GM21423 (cell line): ENCODE data around the gene ZCCHC24.

ENCODE experiments used
- ATAC-seq: cut with Tn5 transposase; IDR thresholded peaks from one replicate; pipeline ENCODE4 v1.9.1; 2021; ENCODE audit warnings: mild to moderate bottlenecking, moderate library complexity; ENCODE audit not compliant: unreplicated experiment

The ZCCHC24 gene

DNA sequence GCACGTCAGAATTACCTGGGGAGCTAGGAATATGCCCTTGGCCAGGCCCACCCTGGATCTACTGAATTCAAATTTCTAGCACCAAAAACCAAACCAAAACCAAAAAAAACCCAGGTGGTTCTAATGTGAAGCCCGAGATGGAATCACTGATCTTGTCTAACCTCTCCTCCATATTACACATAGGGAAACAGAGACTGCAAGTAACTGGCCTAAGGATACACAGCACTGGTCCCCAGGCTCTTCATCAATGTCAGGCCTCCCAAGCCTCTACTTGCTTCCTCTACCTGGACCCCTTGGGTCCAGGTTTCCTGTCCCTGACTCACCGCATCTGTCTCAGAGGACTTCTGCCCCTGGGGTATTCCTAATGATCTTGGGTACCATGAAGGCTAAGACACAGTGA is 30.7 kb downstream of the ZCCHC24 start:
- ATAC-seq: no peak

DNA sequence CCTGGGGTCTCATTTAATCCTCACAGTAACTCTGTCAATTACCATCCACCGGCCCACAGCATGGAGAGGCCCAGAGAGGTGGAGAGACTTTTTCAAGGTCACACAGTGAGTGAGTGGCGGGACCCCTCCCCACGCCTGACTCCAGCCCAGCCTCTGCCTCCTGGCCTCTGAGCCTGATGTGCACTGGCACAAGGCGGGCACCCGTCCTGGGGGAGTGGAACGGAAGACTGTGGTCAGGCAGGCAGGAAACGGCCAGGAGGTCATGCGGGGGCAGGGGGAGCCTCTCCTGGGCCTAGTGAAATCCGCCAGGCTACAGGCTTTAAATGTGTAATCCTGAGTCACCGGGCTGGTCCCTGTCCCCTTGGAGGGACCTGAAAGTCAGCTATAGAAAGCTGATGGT is 32.2 kb downstream of the ZCCHC24 start:
- ATAC-seq: no peak

DNA sequence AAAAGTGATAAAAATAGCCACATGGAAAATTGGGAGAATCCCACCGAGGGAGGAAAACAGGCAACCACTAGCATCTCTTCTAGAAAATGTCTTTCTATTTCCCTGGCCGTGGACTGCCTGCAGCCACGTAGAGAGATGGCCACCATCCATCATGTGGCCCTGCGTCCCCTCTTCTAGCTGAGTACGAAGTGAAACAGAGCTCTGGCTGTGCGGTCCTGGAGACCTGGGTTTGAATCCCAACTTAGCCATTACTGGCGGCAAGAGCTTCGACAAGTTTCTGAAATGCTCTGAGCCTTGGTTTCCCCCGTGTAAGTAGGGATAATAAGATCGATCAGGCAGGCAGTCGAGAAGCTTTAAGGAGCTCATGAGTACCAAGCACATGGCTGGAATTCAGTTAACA is 32.9 kb downstream of the ZCCHC24 start:
- ATAC-seq: no peak

DNA sequence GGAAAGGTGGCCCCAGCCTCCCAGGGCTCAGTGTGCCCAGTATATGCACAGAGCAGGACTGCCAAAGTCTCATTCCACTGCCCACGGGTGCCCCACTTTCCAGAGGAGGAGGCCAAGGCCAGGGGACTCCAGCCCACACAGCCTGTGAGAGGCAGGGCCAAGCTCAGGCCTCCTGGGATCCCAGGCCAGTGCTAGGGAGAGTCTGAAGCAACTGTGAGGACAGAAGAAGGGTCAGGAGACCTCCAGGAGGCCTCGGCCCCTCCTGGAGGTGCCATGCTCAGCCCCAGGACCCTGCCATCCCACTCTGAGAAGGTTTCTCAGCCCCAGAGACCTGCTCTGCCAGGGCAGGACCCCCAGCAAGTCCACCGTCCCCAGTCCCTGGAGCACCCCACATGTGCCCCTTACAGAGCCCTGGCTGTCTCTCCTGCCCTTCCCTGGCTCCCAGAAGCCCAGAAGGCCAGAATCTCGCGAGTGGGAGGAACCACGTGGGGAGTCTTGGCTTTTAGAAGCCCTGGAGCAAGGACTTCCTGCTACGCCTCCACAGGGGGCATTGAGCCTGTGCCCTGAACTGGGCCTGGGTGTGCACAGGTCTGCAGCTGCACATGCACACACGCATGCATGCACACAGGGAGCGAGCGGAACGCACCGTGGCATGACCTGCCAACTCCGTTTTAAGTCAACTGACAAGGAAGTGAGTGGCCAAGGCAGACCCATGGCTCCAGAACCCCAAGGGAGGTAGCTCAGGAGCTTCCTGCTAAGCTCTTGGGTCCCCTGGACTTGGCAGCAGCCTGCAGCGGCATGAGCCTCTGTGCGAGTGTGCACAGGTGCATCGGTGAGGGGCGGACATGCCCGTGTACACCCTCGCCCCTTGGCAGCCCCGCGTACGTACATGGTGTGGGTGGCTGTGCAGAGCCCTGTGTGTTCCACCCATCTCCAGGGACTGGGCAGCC is 33.6 kb downstream of the ZCCHC24 start:
- no peak for ATAC-seq

DNA sequence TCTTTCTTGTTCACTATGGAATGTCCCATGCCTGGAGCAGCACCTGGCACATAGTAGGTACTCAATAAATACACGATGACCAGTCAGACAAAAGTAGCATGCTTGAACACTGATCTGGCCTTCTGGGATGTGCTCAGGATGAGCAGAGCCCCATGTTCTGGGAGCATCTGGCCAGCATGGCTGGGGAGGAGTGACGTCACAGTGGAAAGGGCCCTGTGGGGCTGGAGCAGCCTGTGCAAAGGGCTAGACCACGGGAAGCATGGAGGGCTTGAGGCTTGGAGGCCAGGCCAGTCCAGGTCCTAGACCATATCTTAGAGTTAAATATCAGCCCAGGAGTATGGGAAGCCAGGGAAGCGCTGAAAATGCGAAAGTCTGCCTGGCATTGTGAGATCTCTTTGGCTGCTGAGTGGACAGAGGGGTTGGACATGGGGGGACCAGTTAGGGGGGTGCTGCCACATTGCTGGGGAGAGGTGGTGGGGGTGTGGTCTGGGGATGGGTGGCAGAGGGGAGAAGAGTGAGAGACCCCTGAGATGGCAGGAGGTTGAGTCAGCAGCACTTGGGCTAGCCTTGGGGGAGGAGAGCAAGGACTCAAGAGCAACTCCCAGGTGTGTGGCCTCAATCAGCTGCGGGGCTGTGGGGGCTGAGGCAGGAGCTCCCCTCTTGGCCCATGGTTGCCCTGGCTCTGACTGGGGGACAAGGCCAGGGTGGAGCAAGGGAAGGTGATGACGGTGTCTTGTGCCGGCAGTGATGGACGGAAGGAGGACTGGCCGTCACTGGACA is 34.9 kb downstream of the ZCCHC24 start:
- no peak for ATAC-seq

DNA sequence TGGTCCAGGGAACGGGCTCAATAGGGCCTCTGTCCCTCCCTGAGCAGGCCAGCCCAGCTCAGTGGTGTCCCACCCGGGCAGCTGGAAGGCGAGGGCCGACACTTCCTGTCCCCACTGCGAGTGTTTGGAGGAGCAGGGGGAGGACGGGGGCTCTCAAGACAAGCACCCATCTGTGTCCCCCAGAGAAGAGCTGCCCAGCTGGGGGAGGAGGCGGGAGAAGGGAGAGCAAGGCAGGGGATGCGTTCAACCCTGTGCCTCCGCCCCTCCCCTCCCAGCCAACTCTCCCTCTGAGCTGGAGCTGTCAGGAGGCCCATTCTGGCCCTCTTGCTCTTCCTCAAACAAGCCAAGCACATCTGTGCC is 35.7 kb downstream of the ZCCHC24 start:
- no peak for ATAC-seq

DNA sequence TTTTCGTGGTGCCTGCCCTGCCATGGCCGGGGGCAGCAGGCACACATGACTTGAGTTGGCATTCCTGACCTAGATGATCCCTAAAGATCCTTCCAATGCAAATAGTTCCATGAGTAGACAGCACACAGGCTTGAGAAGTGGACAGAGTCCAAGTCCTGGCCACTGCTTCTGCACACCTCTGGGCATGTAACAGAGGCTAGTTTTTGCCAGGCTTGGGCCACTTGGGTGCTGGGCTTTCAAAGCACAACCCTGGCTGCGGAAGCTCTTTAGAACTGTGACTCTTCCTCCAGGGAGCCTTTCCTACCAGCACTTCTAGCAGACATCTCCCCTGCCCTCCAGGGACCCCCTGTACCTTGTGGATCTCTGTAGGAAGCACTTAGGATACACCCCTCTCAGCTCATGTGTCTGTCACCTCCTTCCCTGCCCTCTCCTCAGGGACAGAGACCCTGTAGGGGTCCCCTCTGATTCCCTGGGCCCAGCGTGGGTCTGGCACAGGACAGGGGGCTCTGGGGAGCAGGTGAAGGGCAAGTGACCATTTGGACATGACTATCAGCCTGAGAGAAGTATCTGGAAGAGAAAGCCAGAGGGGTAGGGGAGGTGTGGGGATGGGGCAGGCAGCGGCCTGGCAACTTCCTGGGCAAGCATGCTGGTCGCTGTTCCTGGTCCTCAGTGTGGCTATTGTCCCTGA is 36.2 kb downstream of the ZCCHC24 start:
- ATAC-seq: no peak

DNA sequence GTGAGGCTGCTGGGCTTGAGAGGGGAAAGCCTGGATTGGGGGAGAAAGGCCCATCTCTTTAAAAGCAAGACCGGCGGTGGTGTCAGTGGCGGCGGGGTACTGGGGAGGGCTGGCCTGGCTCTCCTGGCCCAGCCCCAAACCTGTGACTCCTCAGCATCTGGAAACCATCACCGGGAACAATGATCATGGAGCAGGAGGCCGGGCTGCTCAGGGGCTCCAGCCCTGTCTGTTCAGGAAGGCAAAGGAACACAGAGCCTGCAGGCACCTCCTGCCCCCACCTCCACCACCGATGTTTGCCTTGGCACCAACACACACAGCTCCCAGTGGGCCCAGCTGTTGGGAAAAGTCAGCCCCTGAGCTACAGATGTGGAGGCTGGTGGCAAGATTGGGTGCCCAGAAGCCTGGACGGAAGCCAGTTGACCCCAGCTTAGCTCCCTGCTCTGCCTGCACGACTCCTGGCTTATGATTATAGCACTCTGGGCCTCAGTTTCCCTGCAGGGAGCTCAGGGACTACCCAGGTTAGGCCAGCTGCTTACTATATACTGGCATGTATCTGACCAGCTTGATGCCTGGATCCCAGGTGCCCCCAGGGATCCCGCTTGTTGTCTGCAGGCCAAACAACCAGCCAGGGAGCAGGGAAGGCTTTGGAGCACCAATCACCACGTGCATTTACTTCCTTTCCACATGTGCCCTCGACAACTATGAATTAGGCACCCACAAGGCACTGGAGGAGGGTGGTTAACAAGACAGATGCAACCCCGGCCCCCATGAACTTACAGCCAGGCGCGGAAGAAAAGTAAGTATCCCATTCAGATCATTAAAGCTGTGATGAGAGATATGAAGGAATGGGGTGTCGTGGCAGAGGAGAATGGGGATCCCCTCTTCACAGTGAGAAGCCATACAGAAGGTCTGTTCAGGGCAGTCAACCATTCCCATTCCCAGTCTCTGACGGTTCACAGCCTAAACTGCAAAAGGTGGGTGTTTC is 37.3 kb downstream of the ZCCHC24 start:
- ATAC-seq: no peak

DNA sequence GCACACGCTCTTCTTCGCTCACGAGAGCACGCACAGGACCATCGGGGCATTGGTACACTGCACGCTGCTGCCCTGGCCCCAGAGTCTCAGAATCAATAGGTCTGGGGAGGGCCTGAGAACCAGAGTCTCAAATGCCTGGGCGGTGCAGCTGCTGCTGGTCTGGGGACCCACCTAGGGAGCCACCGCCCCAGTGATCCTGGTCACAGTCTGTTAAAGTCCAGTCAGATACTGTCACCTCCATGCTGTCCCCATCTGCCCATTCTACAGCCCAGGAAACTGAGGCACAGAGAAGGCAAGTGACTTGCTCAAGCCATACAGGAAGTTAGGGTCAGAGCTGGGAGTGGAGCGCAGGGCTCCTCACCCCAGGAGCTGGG is 38.0 kb downstream of the ZCCHC24 start:
- no peak for ATAC-seq

DNA sequence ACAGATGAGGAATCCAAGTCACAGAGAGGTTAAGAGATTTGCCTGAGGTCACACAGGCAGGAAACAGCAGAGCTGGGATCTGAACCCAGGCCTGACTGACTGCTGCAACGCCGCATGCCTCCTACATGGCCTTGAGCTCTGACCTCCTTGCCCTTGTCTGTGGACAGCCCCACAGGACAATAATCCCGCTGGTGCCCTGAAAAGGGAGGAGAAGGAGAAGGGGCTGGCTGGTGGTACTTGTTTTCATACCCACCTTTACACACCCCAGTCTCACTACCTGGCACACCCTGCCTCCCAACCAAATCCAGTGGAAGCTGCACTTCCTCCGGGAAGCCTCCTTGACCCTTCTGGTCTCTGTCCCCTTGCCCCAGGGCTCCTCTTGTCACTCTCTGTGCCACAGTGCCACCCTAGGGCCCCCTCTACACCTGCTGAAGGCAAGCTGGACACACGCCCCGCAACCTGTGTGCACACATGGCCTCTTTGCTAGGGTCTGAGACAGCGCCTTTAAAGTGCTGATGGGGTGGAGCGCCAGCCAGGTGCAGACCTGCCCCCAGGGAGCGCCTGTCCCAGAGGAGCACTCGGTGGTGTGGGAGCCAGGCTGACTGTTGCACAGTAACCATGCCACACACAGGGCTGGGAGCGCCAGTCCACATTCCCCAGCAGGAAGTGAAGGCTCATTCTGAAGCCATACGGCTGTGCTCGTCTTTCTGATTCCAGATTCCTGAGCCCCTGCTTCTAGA is 38.6 kb downstream of the ZCCHC24 start:
- ATAC-seq: no peak

DNA sequence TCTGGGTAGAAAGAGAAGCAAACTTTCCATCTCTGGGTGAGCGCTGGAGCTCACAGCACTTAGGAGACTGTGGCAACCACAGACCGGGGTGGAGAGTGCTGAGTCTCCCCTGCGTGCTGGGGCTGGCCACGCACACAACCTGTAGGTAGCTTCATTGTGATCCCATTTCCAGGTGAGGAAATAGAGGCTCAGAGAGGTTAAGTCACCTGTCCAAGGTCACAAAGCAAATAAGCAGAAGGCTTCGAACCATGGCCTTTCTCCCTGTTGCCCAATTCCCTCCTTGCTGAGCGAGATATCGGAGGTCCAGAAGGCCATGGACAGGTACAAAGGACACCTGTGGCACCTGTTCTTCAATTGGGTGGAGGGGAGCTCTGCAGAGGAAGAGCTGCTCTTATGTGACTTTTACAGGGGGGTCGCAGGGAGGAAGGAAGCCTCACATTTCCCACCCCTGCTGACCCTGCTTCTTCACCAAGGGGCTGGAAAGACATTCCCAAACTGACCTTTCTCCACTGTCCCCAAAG is 39.4 kb downstream of the ZCCHC24 start:
- no peak for ATAC-seq

DNA sequence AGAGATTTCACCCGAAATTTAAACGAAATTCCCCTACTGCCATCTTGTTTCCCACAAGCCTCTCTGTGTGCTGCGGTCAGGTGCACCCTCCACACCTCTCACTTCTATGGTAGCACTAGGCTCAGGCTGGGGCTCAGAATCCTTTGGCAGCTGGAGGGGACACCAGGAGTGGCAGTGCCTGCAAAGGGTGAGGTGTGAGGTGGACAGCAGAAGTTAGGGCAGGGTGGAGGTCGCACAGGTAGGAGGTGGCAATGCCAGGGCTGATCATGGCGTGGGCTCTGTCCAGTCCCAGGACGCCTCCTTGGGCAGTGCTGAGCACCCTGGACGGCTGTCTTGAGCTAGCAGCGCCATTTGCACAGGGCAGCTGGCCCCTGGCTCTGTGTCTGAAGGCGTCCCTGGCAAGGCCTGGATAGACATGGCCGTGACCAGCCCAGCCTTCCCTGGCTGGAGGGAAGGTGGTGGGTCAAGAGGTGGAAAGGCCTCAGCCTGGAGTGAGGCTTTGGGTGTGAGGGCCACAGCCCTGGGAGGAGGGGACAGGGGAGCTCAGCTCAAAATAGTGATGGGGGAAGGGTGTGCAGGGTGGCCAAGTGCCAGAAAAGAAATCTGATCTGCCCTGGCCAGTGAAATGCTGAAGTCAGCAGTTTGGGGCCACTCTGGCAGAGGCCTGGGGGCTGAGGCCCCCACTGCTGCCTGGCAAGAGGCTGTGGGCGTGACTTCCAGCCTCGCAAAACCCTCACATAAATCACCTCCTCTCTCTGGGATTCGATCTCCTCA is 40.0 kb downstream of the ZCCHC24 start:
- no peak for ATAC-seq

DNA sequence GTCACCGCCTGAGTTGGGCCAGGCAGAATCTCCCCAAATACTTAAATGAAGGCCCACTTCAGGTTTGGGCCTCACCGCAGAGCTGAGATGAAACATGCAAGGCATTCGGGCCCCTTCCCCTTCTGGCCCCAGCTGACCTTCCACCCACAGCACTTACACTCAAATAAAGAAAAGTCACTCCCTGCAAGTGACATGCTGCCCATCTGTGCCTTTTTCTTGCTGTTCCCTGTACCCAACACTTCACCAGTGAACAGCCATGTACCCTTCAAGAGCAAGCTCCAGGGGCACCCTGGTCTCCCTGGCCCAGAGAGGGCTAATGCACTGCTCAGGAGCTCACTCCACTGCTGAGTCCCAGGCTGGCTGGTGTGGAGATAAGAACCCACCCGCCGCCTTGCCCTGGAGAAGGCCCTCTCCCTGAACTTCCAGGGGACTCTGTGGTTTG is 40.7 kb downstream of the ZCCHC24 start:
- ATAC-seq: no peak

DNA sequence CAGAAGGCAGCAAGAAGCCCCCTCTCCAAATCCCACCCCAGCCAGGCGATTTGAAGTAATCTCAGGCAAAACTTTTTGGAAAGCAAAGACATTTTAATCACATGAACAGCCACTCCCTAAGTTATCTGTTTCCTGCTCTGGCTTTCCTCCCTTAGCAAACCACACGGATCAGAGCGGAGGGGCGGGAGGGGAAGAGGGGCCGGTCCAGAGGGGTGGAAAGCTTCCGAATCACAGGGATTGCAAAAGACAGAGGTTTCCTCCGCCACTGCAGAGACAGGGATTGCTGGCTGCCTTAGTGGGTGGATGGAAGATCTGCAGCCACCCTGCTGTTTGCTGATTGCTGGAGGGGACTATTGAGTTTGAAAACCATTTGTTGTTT is 41.2 kb downstream of the ZCCHC24 start:
- no peak for ATAC-seq

DNA sequence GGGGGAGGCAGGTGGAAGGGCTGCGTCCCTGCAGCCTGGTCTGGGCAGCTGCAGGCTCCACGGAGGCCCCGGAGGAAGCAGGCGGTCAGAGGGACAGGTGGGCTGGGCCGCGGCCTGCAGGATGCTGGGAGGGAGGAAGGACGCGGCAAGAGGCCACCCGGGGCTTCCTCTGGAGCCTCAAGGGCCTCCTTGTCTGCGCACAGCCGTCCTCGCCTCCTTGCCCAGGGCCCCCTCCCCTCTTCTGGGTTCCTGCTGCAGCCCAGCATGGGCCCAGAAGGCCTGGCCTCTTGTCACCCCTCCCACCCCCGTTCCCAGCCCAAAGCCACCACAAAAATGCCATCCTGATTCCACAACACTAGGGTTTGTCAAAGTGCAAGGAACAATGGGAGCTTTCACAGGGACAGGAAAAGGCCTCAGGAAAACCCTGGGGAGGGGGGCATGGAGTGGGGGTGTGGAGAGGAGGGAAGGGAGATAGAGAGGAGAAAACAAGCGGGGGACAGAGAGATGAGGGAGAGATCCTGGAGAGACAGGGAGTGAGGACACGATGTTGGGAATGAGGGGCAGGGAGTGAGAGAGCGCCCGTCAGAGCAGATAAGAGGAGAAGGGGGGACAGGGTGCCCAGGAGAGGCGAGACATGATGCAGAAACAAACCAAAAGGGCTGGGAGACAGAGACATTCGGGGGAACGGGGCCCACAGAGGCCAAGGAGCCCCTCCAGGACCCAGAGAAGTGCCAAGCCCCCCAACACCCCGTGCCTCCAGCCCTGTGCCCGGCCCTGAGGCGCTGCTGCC is 41.8 kb downstream of the ZCCHC24 start:
- no peak for ATAC-seq

DNA sequence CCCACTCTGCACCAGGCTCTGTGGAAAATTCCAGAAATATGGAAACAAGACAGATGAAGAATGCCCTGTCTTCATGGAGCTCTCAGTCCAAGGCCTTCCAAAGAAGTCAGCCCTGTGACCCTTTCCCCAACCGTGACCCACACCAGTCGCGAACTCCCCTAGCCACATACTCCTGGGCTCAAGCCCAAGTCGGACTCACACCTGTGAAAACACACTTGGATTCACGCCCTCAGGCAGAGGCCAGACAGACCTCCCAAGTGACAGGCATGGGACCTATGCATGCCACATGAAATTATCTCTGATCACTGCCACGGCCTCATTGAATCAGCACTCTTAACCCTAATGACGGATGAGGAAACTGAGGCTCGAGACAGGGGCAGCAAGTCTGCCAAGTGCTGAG is 42.5 kb downstream of the ZCCHC24 start:
- ATAC-seq: no peak

DNA sequence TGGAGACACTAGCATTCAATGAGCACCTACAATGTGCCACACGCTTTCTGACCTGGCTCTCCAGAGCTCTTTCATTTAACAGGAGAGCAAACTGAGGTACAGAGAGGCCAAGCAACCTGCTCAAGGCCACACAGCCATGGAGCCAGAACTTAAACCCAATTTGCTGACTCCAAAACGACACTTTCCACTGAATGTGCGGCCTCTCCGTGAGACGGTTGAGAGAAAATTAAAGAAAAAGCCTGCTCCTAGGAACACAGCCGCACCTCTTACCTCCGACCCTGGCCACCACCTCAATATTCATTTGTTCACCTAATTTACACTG is 42.8 kb downstream of the ZCCHC24 start:
- no peak for ATAC-seq
